H1 (cell line): ENCODE results near the gene GGA2. TPM values are rescaled to one million over a fixed set of nuclear protein-coding genes. Genes with fewer than 3 reads are reported as not detected.

Experiments
- CTCF ChIP-seq, 3 experiments: IDR thresholded peaks; 1 replicate in 2 of 3; 2 replicates in 1 of 3; pipeline versions ENCODE4 v1.5.1 to v1.6.1; 2011; ENCODE audit warnings: low read length in 3 of 3, mild to moderate bottlenecking in 3 of 3, inconsistent platforms in 2 of 3, low read depth in 1 of 3, moderate library complexity in 1 of 3; ENCODE audit not compliant: insufficient read depth in 1 of 3; ENCODE audit errors: control extremely low read depth in 1 of 3
- GTF2F1 ChIP-seq: IDR thresholded peaks from 2 replicates; pipeline ENCODE4 v1.6.1; 2012; ENCODE audit warnings: low read depth, low read length, improper control_type of control experiment, borderline replicate concordance
- JUN ChIP-seq: IDR thresholded peaks from 2 replicates; pipeline ENCODE4 v1.6.1; 2011; ENCODE audit warnings: low read depth, mild to moderate bottlenecking, improper control_type of control experiment, low read length
- NANOG ChIP-seq: IDR thresholded peaks from 2 replicates; pipeline ENCODE4 v1.6.1; 2011; ENCODE audit warnings: low read length, low read depth, mild to moderate bottlenecking, inconsistent platforms; ENCODE audit not compliant: insufficient read depth, poor library complexity, severe bottlenecking
- SUZ12 ChIP-seq: fragments of 200-600 bp; sonication (generic); IDR thresholded peaks from 2 replicates; pipeline ENCODE4 v1.6.1; 2012; ENCODE audit warnings: mild to moderate bottlenecking, inconsistent platforms, low read length, moderate library complexity, mixed read lengths
- polyA plus RNA-seq, 7 experiments: library from polyadenylated mRNA; depleted of rRNA in 3 of 7; stranded (reverse) in 5 of 7; unstranded in 2 of 7; fragments of >200 nt in 5 of 7; fragments of 200-250 nt in 2 of 7; gene quantifications; 1 replicate in 5 of 7; 2 replicates in 1 of 7; 4 replicates in 1 of 7; pipeline versions ENCODE4 v1.2.1 to v1.2.3, GENCODE V29; 2011 to 2013; ENCODE audit warnings: missing spikeins in 2 of 7, mixed read lengths in 2 of 7
- total RNA-seq: library from RNA; stranded (reverse); fragmentation: NEBNext Ultra II Directional; extraction: Animal tissue kit (Norgen Biotek cat#: 25700); gene quantifications from 2 replicates; pipeline ENCODE4 v1.2.1, GENCODE V29; 2021

The GGA2 gene
- total and polyA plus RNA-seq, 2 of the 8 experiments (the other 6 are each of a cell fraction or from before 2014, with no cell fraction given): 65.8 to 114 TPM

GRCh38 chr16:23436951-23437350 lies 73.3 kb downstream of the GGA2 start (continued):
- no peak for TF ChIP-seq NANOG
- no peak for TF ChIP-seq JUN
- TF ChIP-seq GTF2F1: no peak
- no peak for TF ChIP-seq SUZ12
- no peak for TF ChIP-seq CTCF (IDR thresholded peaks at IDR 0.05; ENCODE audit: control extremely low read depth in 1 of 3, insufficient read depth in 1 of 3, low read depth in 1 of 3, low read length in 3 of 3)
